ENCODE measurements around the gene BRINP2.

BRINP2 gene

GRCh38 chr1:177142791-177143271 is 27.9 kb upstream of the BRINP2 start:
- no peak for TF ChIP-seq POLR2A (IDR thresholded peaks at IDR 0.05; ENCODE audit: low read depth, low read length)
- DNase-seq (ENCODE audit: insufficient read length, low spot score) (no peak), FAIRE-seq (no peak)

- DNase-seq (ENCODE audit: insufficient read length, low spot score) = no peak
- FAIRE-seq = no peak
- TF ChIP-seq POLR2A (IDR thresholded peaks at IDR 0.05; ENCODE audit: low read depth, low read length) = no peak
These were observed 25.4 kb upstream of the BRINP2 start for GRCh38 chr1:177145106-177146070.

GRCh38 chr1:177146499-177146898 is 24.3 kb upstream of the BRINP2 start:
- no peak for DNase-seq (ENCODE audit: insufficient read length, low spot score)
- no peak for TF ChIP-seq POLR2A (IDR thresholded peaks at IDR 0.05; ENCODE audit: low read depth, low read length)
- FAIRE-seq = no peak

- no peak for TF ChIP-seq POLR2A (IDR thresholded peaks at IDR 0.05; ENCODE audit: low read depth, low read length)
- no peak for FAIRE-seq
- DNase-seq (ENCODE audit: insufficient read length, low spot score) = no peak
These were observed 8.5 kb upstream of the BRINP2 start for GRCh38 chr1:177162243-177162642.

- FAIRE-seq (no peak), DNase-seq (ENCODE audit: insufficient read length, low spot score) (no peak)
- TF ChIP-seq POLR2A (IDR thresholded peaks at IDR 0.05; ENCODE audit: low read depth, low read length) = no peak
These were observed 6.8 kb upstream of the BRINP2 start for GRCh38 chr1:177163844-177164379.

GRCh38 chr1:177164380-177165068 is 6.2 kb upstream of the BRINP2 start, which contains the start of gene ASTN1:
TSS of gene ASTN1 (minus strand) at chr1:177164712. CDS start at chr1:177164676, 36 bp downstream.
- FAIRE-seq (no peak), DNase-seq (ENCODE audit: insufficient read length, low spot score) (no peak)
- no peak for TF ChIP-seq POLR2A (IDR thresholded peaks at IDR 0.05; ENCODE audit: low read depth, low read length)

- no peak for TF ChIP-seq POLR2A (IDR thresholded peaks at IDR 0.05; ENCODE audit: low read depth, low read length)
- DNase-seq (ENCODE audit: insufficient read length, low spot score) = no peak
- no peak for FAIRE-seq
These were observed 5.7 kb upstream of the BRINP2 start for GRCh38 chr1:177165069-177165439.

- DNase-seq (ENCODE audit: insufficient read length, low spot score) (no peak), FAIRE-seq (no peak)
- no peak for TF ChIP-seq POLR2A (IDR thresholded peaks at IDR 0.05; ENCODE audit: low read depth, low read length)
These were observed 872 bp downstream of the BRINP2 start for GRCh38 chr1:177171536-177172123.

- no peak for TF ChIP-seq POLR2A (IDR thresholded peaks at IDR 0.05; ENCODE audit: low read depth, low read length)
- DNase-seq (ENCODE audit: insufficient read length, low spot score) = no peak
- FAIRE-seq = no peak
These were observed 1.5 kb downstream of the BRINP2 start for GRCh38 chr1:177172272-177172671.

GRCh38 chr1:177172866-177173265 is 2.1 kb downstream of the BRINP2 start:
- no peak for TF ChIP-seq POLR2A (IDR thresholded peaks at IDR 0.05; ENCODE audit: low read depth, low read length)
- FAIRE-seq (no peak), DNase-seq (ENCODE audit: insufficient read length, low spot score) (no peak)

- no peak for FAIRE-seq
- no peak for TF ChIP-seq POLR2A (IDR thresholded peaks at IDR 0.05; ENCODE audit: low read depth, low read length)
- DNase-seq (ENCODE audit: insufficient read length, low spot score) = no peak
These were observed 3.2 kb downstream of the BRINP2 start for GRCh38 chr1:177173976-177174375.

- TF ChIP-seq POLR2A (IDR thresholded peaks at IDR 0.05; ENCODE audit: low read depth, low read length) = no peak
- DNase-seq (ENCODE audit: insufficient read length, low spot score) = no peak
- FAIRE-seq = no peak
These were observed 4.3 kb downstream of the BRINP2 start for GRCh38 chr1:177174921-177175634.

- DNase-seq (ENCODE audit: insufficient read length, low spot score) (no peak), FAIRE-seq (no peak)
- no peak for TF ChIP-seq POLR2A (IDR thresholded peaks at IDR 0.05; ENCODE audit: low read depth, low read length)
These were observed 10.5 kb downstream of the BRINP2 start for GRCh38 chr1:177181280-177181630.

Measured in H54 (cell line).